ENCODE measurements around the gene LTBP2.

Gene LTBP2

DNA sequence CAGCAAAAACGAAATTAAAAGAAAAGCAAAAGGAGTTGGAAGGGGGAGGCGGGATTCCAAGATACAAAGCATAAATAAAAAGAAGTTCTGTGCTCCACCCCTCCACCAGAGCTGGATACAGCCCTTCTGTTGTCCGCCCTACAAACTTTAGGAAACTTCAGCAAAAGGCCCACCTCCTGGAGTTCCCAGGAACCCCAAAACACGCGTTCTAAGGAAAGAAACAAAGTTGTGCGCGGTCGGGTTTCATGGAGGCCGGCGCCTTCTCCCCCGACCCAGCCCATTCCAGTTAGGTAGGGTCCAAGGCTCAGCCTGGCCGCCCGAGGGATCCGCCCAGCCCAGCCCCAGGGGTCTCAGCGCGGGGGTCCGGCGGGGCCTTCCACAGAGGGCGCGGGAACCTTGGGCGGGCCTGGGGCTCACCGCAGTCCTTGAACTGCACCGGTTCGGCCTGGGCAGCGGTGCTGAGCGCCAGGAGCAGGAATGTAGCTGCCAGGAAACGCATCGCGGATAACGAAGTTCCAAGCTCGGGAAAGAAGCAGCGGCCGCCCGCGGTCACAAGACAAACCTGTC, 119.2 kb downstream of the LTBP2 start, which contains the start of gene NPC2 (continued):
- peak; percentile 81; the same call in 1 of the 2 replicates for TF ChIP-seq KLF8 (tag by site-specific recombination; IDR thresholded peaks at IDR 0.05)
- TF ChIP-seq PATZ1 (tag by site-specific recombination; IDR thresholded peaks at IDR 0.05), result peak; percentile 47; the same call in 1 of the 2 replicates
- peak; percentile 26; the same call in 1 of the 2 replicates for TF ChIP-seq SP7 (tag by site-specific recombination; IDR thresholded peaks at IDR 0.05)
- TF ChIP-seq KLF1 (tag by site-specific recombination; IDR thresholded peaks at IDR 0.05), result peak; percentile 74
- TF ChIP-seq PRDM1 (tag by site-specific recombination; IDR thresholded peaks at IDR 0.05), result peak; percentile 13; the same call in 1 of the 2 replicates
- peak; percentile 39; the same call in 1 of the 2 replicates for TF ChIP-seq KLF9 (tag by site-specific recombination; IDR thresholded peaks at IDR 0.05; ENCODE audit: low read depth)
- peak; percentile 43 for TF ChIP-seq ZNF335 (tag by site-specific recombination; conservative IDR thresholded peaks at IDR 0.05)
- no peak for TF ChIP-seq ZNF223 (tag by site-specific recombination; IDR thresholded peaks at IDR 0.05)
- TF ChIP-seq ZNF341 (tag by site-specific recombination; IDR thresholded peaks at IDR 0.05; ENCODE audit: low read depth), result peak; percentile 86

- CTCF ChIA-PET, result interaction anchor here (0.5 to 1.0 kb wide), 10 partner anchors 10 to 279 kb away, joined by 3 to 6 read pairs (median 3); no protein-coding TSS in a partner anchor
- peaks cover 31% of the 10 kb centered on the region for H3K4me1 ChIP-seq (ENCODE audit: control insufficient read depth, insufficient read depth, low read length)
- peak overlapping the region; percentile 90 for H3K4me3 ChIP-seq (ENCODE audit: low read depth, low read length)
- POLR2A ChIA-PET, result interaction anchor here (0.7 to 1.2 kb wide), 2 partner anchors 17 to 117 kb away, joined by 3 to 4 read pairs; no protein-coding TSS in a partner anchor
- no peak overlapping the region for H3K27ac ChIP-seq (ENCODE audit: extremely low read depth, low read depth, low read length)
- peaks cover 3 to 6% of the 10 kb centered on the region in 2 experiments; a peak in 2 of 3 replicates for H3K36me3 ChIP-seq (ENCODE audit: control insufficient read depth in 2 of 2, insufficient read depth in 1 of 2, low read length in 2 of 2)
- H3K9me3 ChIP-seq (ENCODE audit: control insufficient read depth, insufficient read depth, low read depth, low read length), result no peaks in the 10 kb centered on the region
- TF ChIP-seq ZNF501 (tag by site-specific recombination; IDR thresholded peaks at IDR 0.05) (0 out of 2 replicates have a peak, but pooled peaks have one; percentile 60), ZBTB20 (tag by site-specific recombination; IDR thresholded peaks at IDR 0.05) (peak; percentile 15; the same call in 1 of the 2 replicates), HOXC10 (CRISPR knock-in tag; IDR thresholded peaks at IDR 0.05) (no peak), ZNF335 (tag by site-specific recombination; conservative IDR thresholded peaks at IDR 0.05) (peak; percentile 69), ZBTB48 (tag by site-specific recombination; IDR thresholded peaks at IDR 0.05) (peak; percentile 22; the same call in 1 of the 2 replicates), SCRT2 (tag by site-specific recombination; IDR thresholded peaks at IDR 0.05) (peak; percentile 91), SP2 (tag by site-specific recombination; IDR thresholded peaks at IDR 0.05) (0 out of 2 replicates have a peak, but pooled peaks have one; percentile 8), ZBTB17 (tag by site-specific recombination; IDR thresholded peaks at IDR 0.05) (peak; percentile 96), ZNF600 (tag by site-specific recombination; IDR thresholded peaks at IDR 0.05) (peak; percentile 58; the same call in 1 of the 2 replicates), SCRT1 (tag by site-specific recombination; IDR thresholded peaks at IDR 0.05; ENCODE audit: borderline replicate concordance) (peak; percentile 57; the same call in 1 of the 2 replicates), ZNF624 (tag by site-specific recombination; IDR thresholded peaks at IDR 0.05) (no peak)
- TF ChIP-seq, protein P1, sequence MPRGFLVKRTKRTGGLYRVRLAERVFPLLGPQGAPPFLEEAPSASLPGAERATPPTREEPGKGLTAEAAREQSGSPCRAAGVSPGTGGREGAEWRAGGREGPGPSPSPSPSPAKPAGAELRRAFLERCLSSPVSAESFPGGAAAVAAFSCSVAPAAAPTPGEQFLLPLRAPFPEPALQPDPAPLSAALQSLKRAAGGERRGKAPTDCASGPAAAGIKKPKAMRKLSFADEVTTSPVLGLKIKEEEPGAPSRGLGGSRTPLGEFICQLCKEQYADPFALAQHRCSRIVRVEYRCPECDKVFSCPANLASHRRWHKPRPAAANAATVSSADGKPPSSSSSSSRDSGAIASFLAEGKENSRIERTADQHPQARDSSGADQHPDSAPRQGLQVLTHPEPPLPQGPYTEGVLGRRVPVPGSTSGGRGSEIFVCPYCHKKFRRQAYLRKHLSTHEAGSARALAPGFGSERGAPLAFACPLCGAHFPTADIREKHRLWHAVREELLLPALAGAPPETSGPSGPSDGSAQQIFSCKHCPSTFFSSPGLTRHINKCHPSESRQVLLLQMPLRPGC (tag by site-specific recombination; IDR thresholded peaks at IDR 0.05), result 0 out of 2 replicates have a peak, but pooled peaks have one; percentile 35
- TF ChIP-seq, protein P2, sequence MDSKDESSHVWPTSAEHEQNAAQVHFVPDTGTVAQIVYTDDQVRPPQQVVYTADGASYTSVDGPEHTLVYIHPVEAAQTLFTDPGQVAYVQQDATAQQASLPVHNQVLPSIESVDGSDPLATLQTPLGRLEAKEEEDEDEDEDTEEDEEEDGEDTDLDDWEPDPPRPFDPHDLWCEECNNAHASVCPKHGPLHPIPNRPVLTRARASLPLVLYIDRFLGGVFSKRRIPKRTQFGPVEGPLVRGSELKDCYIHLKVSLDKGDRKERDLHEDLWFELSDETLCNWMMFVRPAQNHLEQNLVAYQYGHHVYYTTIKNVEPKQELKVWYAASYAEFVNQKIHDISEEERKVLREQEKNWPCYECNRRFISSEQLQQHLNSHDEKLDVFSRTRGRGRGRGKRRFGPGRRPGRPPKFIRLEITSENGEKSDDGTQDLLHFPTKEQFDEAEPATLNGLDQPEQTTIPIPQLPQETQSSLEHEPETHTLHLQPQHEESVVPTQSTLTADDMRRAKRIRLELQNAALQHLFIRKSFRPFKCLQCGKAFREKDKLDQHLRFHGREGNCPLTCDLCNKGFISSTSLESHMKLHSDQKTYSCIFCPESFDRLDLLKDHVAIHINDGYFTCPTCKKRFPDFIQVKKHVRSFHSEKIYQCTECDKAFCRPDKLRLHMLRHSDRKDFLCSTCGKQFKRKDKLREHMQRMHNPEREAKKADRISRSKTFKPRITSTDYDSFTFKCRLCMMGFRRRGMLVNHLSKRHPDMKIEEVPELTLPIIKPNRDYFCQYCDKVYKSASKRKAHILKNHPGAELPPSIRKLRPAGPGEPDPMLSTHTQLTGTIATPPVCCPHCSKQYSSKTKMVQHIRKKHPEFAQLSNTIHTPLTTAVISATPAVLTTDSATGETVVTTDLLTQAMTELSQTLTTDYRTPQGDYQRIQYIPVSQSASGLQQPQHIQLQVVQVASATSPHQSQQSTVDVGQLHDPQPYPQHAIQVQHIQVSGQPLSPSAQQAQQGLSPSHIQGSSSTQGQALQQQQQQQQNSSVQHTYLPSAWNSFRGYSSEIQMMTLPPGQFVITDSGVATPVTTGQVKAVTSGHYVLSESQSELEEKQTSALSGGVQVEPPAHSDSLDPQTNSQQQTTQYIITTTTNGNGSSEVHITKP (tag by site-specific recombination; IDR thresholded peaks at IDR 0.05), result peak; percentile 34; the same call in 1 of the 2 replicates
Measured at GRCh38 chr14:74491956-74492775, 119.9 kb downstream of the LTBP2 start.
